Subcutaneous abdominal adipose tissue (tissue), 5 donors: ENCODE results near the gene PSMA7.

Experiments used
- H3K27ac ChIP-seq: one replicate; pipeline ENCODE4 v1.7.0; 2013; ENCODE audit warnings: low read depth, mild to moderate bottlenecking, inconsistent platforms, low read length, moderate library complexity
- H3K27me3 ChIP-seq, 5 donors: one replicate each; pipeline ENCODE4 v1.7.0; 2013; ENCODE audit warnings: low read length in 5 of 5, inconsistent platforms in 1 of 5; ENCODE audit not compliant: control insufficient read depth in 5 of 5, insufficient read depth in 4 of 5
- H3K36me3 ChIP-seq, 5 donors: one replicate each; pipeline ENCODE4 v1.7.0; 2013; ENCODE audit warnings: low read length in 5 of 5; ENCODE audit not compliant: control insufficient read depth in 5 of 5, insufficient read depth in 5 of 5
- H3K4me1 ChIP-seq, 5 donors: one replicate each; pipeline ENCODE4 v1.7.0; 2013; ENCODE audit warnings: low read length in 5 of 5, mild to moderate bottlenecking in 3 of 5, moderate library complexity in 1 of 5; ENCODE audit not compliant: control insufficient read depth in 5 of 5, insufficient read depth in 5 of 5
- H3K4me3 ChIP-seq, 5 donors: one replicate each; pipeline ENCODE4 v1.7.0; 2013; ENCODE audit warnings: low read length in 5 of 5, low read depth in 1 of 5
- H3K9ac ChIP-seq, 5 donors: one replicate each; pipeline ENCODE4 v1.7.0; 2013; ENCODE audit warnings: low read length in 5 of 5, mild to moderate bottlenecking in 4 of 5, moderate library complexity in 3 of 5
- H3K9me3 ChIP-seq, 5 donors: one replicate each; pipeline ENCODE4 v1.7.0; 2013; ENCODE audit warnings: low read length in 5 of 5; ENCODE audit not compliant: control insufficient read depth in 5 of 5
- donor health status: healthy.
- donor health status: healthy.
- donor health status: healthy.
- donor health status: healthy.
- donor health status: healthy.

The PSMA7 gene

DNA sequence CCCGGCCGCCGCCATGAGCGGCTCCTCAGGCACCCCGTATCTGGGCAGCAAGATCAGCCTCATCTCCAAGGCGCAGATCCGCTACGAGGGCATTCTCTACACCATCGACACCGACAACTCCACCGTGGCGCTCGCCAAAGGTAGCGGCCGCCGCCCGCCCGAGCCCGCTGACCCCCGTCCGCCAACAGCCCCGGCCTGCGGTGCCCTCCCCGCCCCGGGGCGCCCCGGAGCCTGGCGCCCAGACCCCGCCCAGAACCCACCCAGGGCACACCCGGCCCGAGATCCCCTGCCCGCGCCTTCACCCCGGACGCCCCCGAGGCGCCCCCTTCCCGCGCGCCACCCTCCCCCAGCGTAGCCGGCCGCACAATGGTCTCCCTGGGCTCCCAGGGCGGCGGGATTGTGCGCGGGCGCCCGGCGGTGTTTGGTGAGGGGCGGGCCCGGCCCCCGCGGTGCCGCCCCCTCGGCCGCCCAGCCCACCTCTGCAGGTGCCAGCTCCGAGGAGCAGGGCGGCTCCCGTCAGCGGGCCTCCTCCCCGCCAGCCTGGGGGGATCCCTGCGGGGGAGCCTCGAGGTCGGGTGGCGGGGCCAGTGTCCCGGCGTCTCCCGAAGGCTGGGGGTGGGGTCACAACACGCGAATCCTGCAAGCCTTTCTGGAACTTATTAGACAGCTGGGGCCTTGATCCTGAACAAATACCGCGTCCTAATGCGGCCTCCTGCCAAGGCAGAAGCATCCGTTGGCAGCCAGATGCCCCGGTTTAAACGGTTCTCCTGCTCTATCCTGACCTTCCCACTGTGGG, 20.3 kb downstream of the PSMA7 start:
- peaks cover 1 to 15% (median 12%) of the 10 kb centered on the region in 5 donors for H3K27me3 ChIP-seq
- peak overlapping the region; percentile 75 to 88 (median 76) for H3K4me3 ChIP-seq
- H3K9ac ChIP-seq, result peak overlapping the region in 4 of 5 donors; percentile 59 to 74 (median 64)
- peaks cover 5 to 36% (median 32%) of the 10 kb centered on the region in 5 donors for H3K36me3 ChIP-seq
- peaks cover 9 to 27% (median 18%) of the 10 kb centered on the region in 5 donors for H3K4me1 ChIP-seq
- H3K27ac ChIP-seq, result no peak overlapping the region
- no peaks in the 10 kb centered on the region for H3K9me3 ChIP-seq

DNA sequence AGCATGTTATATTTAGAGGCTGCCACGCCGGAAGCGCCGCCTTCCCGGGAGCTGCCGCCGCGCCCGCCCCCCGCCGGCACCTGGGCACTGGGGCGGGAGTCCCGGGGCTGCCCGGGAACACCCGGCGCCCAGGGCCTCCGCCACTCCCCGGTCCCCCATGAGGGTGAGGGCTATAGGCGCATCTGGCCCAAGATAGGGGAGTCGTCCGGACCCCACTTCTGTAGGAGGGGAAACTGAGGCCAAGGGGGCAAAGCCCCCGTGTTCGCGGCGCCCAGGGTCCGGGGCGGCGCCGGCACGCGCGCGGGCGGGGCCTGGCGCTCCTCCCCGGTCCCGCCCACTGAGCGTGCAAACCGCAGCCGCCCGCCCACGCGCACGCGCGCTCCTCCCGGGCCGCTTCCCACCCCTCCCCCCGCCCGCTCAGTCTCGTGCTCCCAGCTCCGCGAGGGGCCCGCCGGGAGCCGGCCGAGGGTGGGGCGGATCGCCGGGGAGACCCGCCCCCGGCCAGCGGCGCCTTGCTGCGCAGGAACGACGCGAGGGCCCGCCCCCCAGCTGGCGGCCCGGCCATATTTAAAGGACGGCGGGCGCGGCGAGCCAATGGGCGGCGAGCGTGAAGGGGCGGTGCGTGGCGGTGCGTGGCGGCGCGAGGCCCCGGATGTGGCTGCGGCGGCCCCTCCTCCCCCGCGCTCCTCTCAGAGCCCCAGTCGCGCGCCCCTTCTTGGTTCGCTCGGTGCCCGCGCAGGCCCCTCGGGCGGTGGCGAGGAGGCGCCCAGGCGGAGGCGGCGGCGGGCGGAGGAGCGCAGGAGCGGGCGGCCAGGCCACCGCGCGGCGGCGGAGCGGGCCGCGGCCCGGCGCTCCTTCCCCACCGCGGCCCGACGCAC, 21.2 kb downstream of the PSMA7 start, which contains the start of gene LSM14B:
Gene LSM14B (plus strand): TSS at position 700 of the 878 bp plus-strand sequence. CDS start 192 bp downstream, outside the sequence.
- peak within 1 kb of the TSS; percentile 75 to 88 (median 76) for H3K4me3 ChIP-seq
- peaks cover 2 to 28% (median 24%) of the 10 kb centered on the region in 5 donors for H3K36me3 ChIP-seq
- peaks cover 9 to 27% (median 18%) of the 10 kb centered on the region in 5 donors for H3K4me1 ChIP-seq
- H3K9ac ChIP-seq, result peak within 1 kb of the TSS in 4 of 5 donors; percentile 66 to 75 (median 74)
- H3K27me3 ChIP-seq, result peaks cover 6 to 24% (median 20%) of the 10 kb centered on the region in 5 donors
- no peaks in the 10 kb centered on the region for H3K9me3 ChIP-seq
- peak within 1 kb of the TSS; percentile 75 for H3K27ac ChIP-seq

- H3K27me3 ChIP-seq, result peaks cover 6 to 28% (median 25%) of the 10 kb centered on the region in 5 donors
- H3K36me3 ChIP-seq, result peaks cover 0 to 19% (median 15%) of the 10 kb centered on the region in 5 donors
- H3K27ac ChIP-seq, result peak overlapping the region; percentile 75
- no peaks in the 10 kb centered on the region for H3K9me3 ChIP-seq
- H3K4me3 ChIP-seq, result peak overlapping the region; percentile 59 to 74 (median 70)
- H3K9ac ChIP-seq, result peak overlapping the region in 4 of 5 donors; percentile 64 to 75 (median 74)
- H3K4me1 ChIP-seq, result peaks cover 9 to 27% (median 18%) of the 10 kb centered on the region in 5 donors
Observed at GRCh38 chr20:62120990-62121775, 22.0 kb downstream of the PSMA7 start.

GRCh38 chr20:62120365-62120762, 22.8 kb downstream of the PSMA7 start:
- Histone ChIP-seq H3K27ac (no peak overlapping the region), H3K27me3 (peaks cover 6 to 28% (median 25%) of the 10 kb centered on the region in 5 donors), H3K36me3 (peaks cover 0 to 11% (median 7%) of the 10 kb centered on the region in 5 donors), H3K4me3 (no peak overlapping the region), H3K9ac (no peak overlapping the region), H3K4me1 (peaks cover 9 to 27% (median 18%) of the 10 kb centered on the region in 5 donors), H3K9me3 (no peaks in the 10 kb centered on the region)

DNA sequence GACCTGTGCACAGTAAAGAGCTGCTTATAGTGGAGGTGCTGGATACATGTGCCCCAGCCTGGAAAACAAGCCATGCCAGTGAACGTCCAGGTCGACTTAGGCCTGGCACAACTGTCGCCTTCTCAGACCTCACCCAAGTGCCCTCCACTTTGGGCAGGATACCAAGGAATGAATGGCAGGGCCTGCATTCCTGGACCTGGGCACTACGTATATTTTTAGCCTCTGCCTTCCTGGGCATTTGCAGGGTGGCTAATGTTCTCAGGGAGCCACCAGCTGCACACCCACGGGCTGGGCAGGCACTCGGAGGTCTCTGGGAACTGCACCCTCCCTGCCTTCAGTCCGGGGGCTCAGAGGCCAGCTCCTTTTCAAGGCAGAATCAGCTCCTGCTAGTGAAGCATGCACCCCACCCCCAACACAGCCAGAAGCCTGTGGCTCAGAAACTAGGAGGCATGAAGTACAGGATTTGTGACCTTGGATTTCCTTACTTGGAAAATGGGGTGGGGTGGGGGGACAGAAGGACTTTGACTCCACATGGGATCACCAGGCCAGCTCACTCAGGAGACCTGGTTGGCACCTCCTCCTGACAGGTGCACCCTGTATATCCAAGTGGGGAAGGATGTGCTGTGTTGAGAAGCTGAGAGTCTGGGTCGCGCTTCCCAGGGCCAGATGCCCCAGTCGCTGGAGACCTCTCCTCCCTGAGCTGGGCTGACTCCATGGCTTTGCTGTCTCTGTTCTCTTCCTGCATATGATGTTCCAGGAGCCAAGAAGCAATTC, 23.4 kb downstream of the PSMA7 start:
- H3K27ac ChIP-seq, result no peak overlapping the region
- H3K27me3 ChIP-seq, result peaks cover 6 to 28% (median 25%) of the 10 kb centered on the region in 5 donors

DNA sequence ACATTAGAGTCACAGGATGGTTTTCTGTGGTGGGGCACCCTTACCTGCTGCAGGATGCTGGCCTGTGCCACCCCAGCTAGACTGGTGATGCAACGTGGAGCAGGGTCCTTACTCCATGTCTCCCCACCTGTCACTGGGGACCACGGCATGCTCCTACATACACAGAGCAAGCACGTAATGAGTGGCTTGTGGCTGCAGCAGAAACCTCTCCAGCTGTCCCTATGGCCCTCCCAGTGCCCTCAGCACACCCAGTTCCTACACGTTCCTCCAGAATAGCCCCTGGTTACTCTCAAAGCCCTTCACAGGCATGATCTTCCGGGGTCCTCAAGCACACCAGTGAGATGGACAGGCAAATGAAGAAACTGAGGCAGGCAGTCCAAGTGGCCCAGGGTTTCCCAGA, 24.1 kb downstream of the PSMA7 start:
- Histone ChIP-seq H3K36me3 (peaks cover 0 to under 1% (median 0%) of the 10 kb centered on the region in 5 donors), H3K27me3 (peaks cover 6 to 28% (median 25%) of the 10 kb centered on the region in 5 donors), H3K9me3 (peaks cover 0 to 3% (median 0%) of the 10 kb centered on the region in 5 donors), H3K9ac (no peak overlapping the region), H3K4me1 (peaks cover 6 to 21% (median 14%) of the 10 kb centered on the region in 5 donors), H3K27ac (no peak overlapping the region), H3K4me3 (no peak overlapping the region)

More for the DNA sequence above, 23.4 kb downstream of the PSMA7 start:
- Histone ChIP-seq H3K36me3 (peaks cover 0 to 5% (median 3%) of the 10 kb centered on the region in 5 donors), H3K4me3 (no peak overlapping the region), H3K4me1 (peaks cover 9 to 27% (median 18%) of the 10 kb centered on the region in 5 donors), H3K9me3 (peaks cover 0 to 2% (median 0%) of the 10 kb centered on the region in 5 donors), H3K9ac (no peak overlapping the region)

GRCh38 chr20:62118113-62119043, 24.8 kb downstream of the PSMA7 start:
- no peak overlapping the region for H3K9ac ChIP-seq
- peaks cover 8 to 33% (median 25%) of the 10 kb centered on the region in 5 donors for H3K27me3 ChIP-seq
- peaks cover 0 to 8% (median 5%) of the 10 kb centered on the region in 5 donors for H3K9me3 ChIP-seq
- no peaks in the 10 kb centered on the region for H3K36me3 ChIP-seq
- H3K27ac ChIP-seq, result no peak overlapping the region
- H3K4me3 ChIP-seq, result no peak overlapping the region
- H3K4me1 ChIP-seq, result peaks cover 0 to 14% (median 7%) of the 10 kb centered on the region in 5 donors

DNA sequence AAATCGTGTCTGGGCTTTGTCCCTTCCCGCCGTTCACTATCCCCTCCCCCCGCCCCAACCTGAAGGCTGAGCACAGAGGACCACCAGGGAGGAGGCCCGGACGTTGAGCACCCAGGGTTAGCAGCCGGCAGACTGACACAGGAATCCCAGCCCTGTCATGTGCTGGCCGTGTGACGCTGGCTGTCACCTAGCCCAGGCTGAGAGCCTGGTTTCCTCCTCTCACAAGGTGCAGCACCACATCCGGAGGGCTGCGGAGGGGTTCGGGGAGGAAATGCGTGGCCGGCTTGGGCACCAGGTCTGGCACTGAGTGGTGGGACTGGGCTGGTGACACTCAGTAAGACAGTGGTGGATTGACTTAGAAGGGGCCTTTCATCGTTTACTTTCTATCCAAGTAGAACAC, 25.5 kb downstream of the PSMA7 start:
- no peak overlapping the region for H3K27ac ChIP-seq
- peaks cover 13 to 37% (median 29%) of the 10 kb centered on the region in 5 donors for H3K27me3 ChIP-seq
- H3K9me3 ChIP-seq, result peaks cover 5 to 15% (median 12%) of the 10 kb centered on the region in 5 donors
- no peak overlapping the region for H3K9ac ChIP-seq
- peaks cover 0 to 8% (median 2%) of the 10 kb centered on the region in 5 donors for H3K4me1 ChIP-seq
- no peaks in the 10 kb centered on the region for H3K36me3 ChIP-seq
- no peak overlapping the region for H3K4me3 ChIP-seq
